HepG2 (cell line): ENCODE measurements around the gene LMAN1L. TPM values are rescaled to one million over a fixed set of nuclear protein-coding genes. Genes with fewer than 3 reads are reported as not detected.
A peak's percentile ranks its signal among the peaks of the same experiment; 100 is the strongest.

Experiments used
- BATF2 ChIP-seq: sonication (generic); formaldehyde crosslinking; IDR thresholded peaks from 2 replicates; pipeline ENCODE4 v1.8.0; 2022; ENCODE audit warnings: mild to moderate bottlenecking, missing genetic modification reagents, moderate library complexity
- CC2D1A ChIP-seq: sonication (generic); formaldehyde crosslinking; IDR thresholded peaks from 2 replicates; pipeline ENCODE4 v1.8.1; 2023; ENCODE audit warnings: mild to moderate bottlenecking, missing genetic modification reagents
- CEBPB ChIP-seq: IDR thresholded peaks from 2 replicates; pipeline ENCODE4 v1.6.1; 2011; ENCODE audit warnings: low read depth, low read length, improper control_type of control experiment, borderline replicate concordance
- GZF1 ChIP-seq: sonication (generic); formaldehyde crosslinking; IDR thresholded peaks from 2 replicates; pipeline ENCODE4 v1.5.1; 2020; ENCODE audit warnings: mild to moderate bottlenecking, missing genetic modification reagents
- KAT2B ChIP-seq: fragments of 150-350 bp; IDR thresholded peaks from 2 replicates; pipeline ENCODE4 v1.6.1; 2014; ENCODE audit warnings: low read depth, low read length, borderline replicate concordance
- KDM6A ChIP-seq: IDR thresholded peaks from 2 replicates; pipeline ENCODE4 v1.6.1; 2016; ENCODE audit warnings: low read depth
- KMT2A ChIP-seq: sonication (generic); formaldehyde crosslinking; IDR thresholded peaks from 2 replicates; pipeline ENCODE4 v1.4.0; 2020; ENCODE audit warnings: missing genetic modification reagents
- MZF1 ChIP-seq: sonication (generic); formaldehyde crosslinking; IDR thresholded peaks from 2 replicates; pipeline ENCODE4 v1.8.1; 2023; ENCODE audit warnings: mild to moderate bottlenecking, missing genetic modification reagents, borderline replicate concordance
- PCBP1 ChIP-seq: fragments of 200-400 bp; formaldehyde crosslinking; IDR thresholded peaks from 2 replicates; pipeline ENCODE4 v1.6.1; 2017; ENCODE audit warnings: mild to moderate bottlenecking, low read depth, low read length, borderline replicate concordance
- PHF20 ChIP-seq: sonication (generic); formaldehyde crosslinking; IDR thresholded peaks from 2 replicates; pipeline ENCODE4 v1.5.0; 2020; ENCODE audit warnings: mild to moderate bottlenecking, missing genetic modification reagents
- POGZ ChIP-seq: sonication (generic); formaldehyde crosslinking; IDR thresholded peaks from 2 replicates; pipeline ENCODE4 v1.4.0; 2020; ENCODE audit warnings: mild to moderate bottlenecking, missing genetic modification reagents
- TEAD2 ChIP-seq: sonication (generic); formaldehyde crosslinking; IDR thresholded peaks from 2 replicates; pipeline ENCODE4 v1.9.0; 2021; ENCODE audit warnings: missing genetic modification reagents
- TRIM24 ChIP-seq: sonication (generic); formaldehyde crosslinking; IDR thresholded peaks from 2 replicates; pipeline ENCODE4 v1.8.0; 2022; ENCODE audit warnings: mild to moderate bottlenecking, missing genetic modification reagents
- ZC3H4 ChIP-seq: sonication (generic); formaldehyde crosslinking; IDR thresholded peaks from 2 replicates; pipeline ENCODE4 v1.4.0; 2020; ENCODE audit warnings: missing genetic modification reagents, borderline replicate concordance
- ZNF18 ChIP-seq: sonication (generic); formaldehyde crosslinking; IDR thresholded peaks from 2 replicates; pipeline ENCODE4 v1.8.0; 2022; ENCODE audit warnings: mild to moderate bottlenecking, missing genetic modification reagents; ENCODE audit not compliant: insufficient replicate concordance
- ZNF24 ChIP-seq: fragments of 450-650 bp; IDR thresholded peaks from 2 replicates; pipeline ENCODE4 v1.6.1; 2017; ENCODE audit warnings: antibody characterized with exemption, mild to moderate bottlenecking
- ZNF281 ChIP-seq: sonication (generic); formaldehyde crosslinking; IDR thresholded peaks from 2 replicates; pipeline ENCODE4 v1.4.0; 2020; ENCODE audit warnings: missing genetic modification reagents, borderline replicate concordance
- ZNF337 ChIP-seq: sonication (generic); formaldehyde crosslinking; IDR thresholded peaks from 2 replicates; pipeline ENCODE4 v1.5.1; 2020; ENCODE audit warnings: missing genetic modification reagents, low read depth, mild to moderate bottlenecking, borderline replicate concordance
- ZNF33A ChIP-seq: sonication (generic); formaldehyde crosslinking; IDR thresholded peaks from 2 replicates; pipeline ENCODE4 v1.5.1; 2020; ENCODE audit warnings: missing genetic modification reagents, mild to moderate bottlenecking, moderate library complexity, borderline replicate concordance
- ZNF546 ChIP-seq: sonication (generic); formaldehyde crosslinking; conservative IDR thresholded peaks from 2 replicates; pipeline ENCODE4 v1.8.1; 2023; ENCODE audit warnings: mild to moderate bottlenecking, missing genetic modification reagents
- ZNF713 ChIP-seq: sonication (generic); formaldehyde crosslinking; IDR thresholded peaks from 2 replicates; pipeline ENCODE4 v1.4.0; 2020; ENCODE audit warnings: mild to moderate bottlenecking, missing genetic modification reagents
- ZNF83 ChIP-seq: sonication (generic); formaldehyde crosslinking; IDR thresholded peaks from 2 replicates; pipeline ENCODE4 v1.4.0; 2020; ENCODE audit warnings: missing genetic modification reagents, mild to moderate bottlenecking, borderline replicate concordance
- ZNF883 ChIP-seq: sonication (generic); formaldehyde crosslinking; IDR thresholded peaks from 2 replicates; pipeline ENCODE4 v1.5.1; 2020; ENCODE audit warnings: mild to moderate bottlenecking, missing genetic modification reagents; ENCODE audit errors: not compliant biosample characterization
- ZSCAN21 ChIP-seq: sonication (generic); formaldehyde crosslinking; IDR thresholded peaks from 2 replicates; pipeline ENCODE4 v1.8.0; 2022; ENCODE audit warnings: mild to moderate bottlenecking, missing genetic modification reagents, moderate library complexity, borderline replicate concordance
- polyA plus RNA-seq, 8 experiments: library from polyadenylated mRNA; depleted of rRNA in 3 of 8; stranded (reverse) in 7 of 8; unstranded in 1 of 8; fragments of >200 nt; fragmentation: Illumina TruSeq in 4 of 8; extraction: Trizol in 4 of 8; gene quantifications; 2 replicates each; pipeline versions ENCODE4 v1.2.1 to v1.2.3, GENCODE V29; 2011 to 2016; ENCODE audit warnings: low read depth in 4 of 8, missing spikeins in 1 of 8, mixed read lengths in 1 of 8; ENCODE audit not compliant: insufficient read depth in 1 of 8
- total RNA-seq, 5 experiments: library from RNA; depleted of rRNA; stranded (reverse); fragments of >200 nt; fragmentation: Illumina TruSeq; extraction: Trizol; gene quantifications; 2 replicates each; pipeline ENCODE4 v1.2.3, GENCODE V29; 2016; ENCODE audit warnings: low read depth in 1 of 5

Gene LMAN1L
- total and polyA plus RNA-seq, 2 of the 13 experiments (the other 11 are each of a cell fraction or from before 2014, with no cell fraction given): not detected

GRCh38 chr15:74842581-74843444 lies 30.2 kb downstream of the LMAN1L start, which contains the start of gene ULK3 (continued):
- TF ChIP-seq POGZ (no peak), TEAD2 (CRISPR knock-in tag) (no peak), ZSCAN21 (CRISPR knock-in tag) (peak; percentile 34; the same call in 1 of the 2 replicates), ZC3H4 (CRISPR knock-in tag) (no peak), ZNF24 (no peak), CC2D1A (no peak), ZNF546 (CRISPR knock-in tag) (no peak), PHF20 (no peak), ZNF33A (no peak), BATF2 (CRISPR knock-in tag) (no peak), TRIM24 (CRISPR knock-in tag) (no peak), ZNF281 (CRISPR knock-in tag) (no peak), CEBPB (no peak), KDM6A (CRISPR knock-in tag) (no peak), PCBP1 (no peak), MZF1 (CRISPR knock-in tag) (no peak), ZNF18 (no peak), KMT2A (CRISPR knock-in tag) (0 out of 2 replicates have a peak, but pooled peaks have one; percentile 28), ZNF337 (no peak), ZNF83 (CRISPR knock-in tag) (no peak), ZNF883 (CRISPR knock-in tag) (peak; percentile 11), GZF1 (CRISPR knock-in tag) (no peak), KAT2B (no peak), ZNF713 (CRISPR knock-in tag) (no peak)
